Left forelimb (tissue), 1 donor: ENCODE measurements around the gene MAPK11.

Source experiments
- DNase-seq: peaks from one replicate; pipeline ENCODE4 v3.0.0-alpha.2; 2018; ENCODE audit warnings: low spot score

MAPK11 gene

GRCh38 chr22:50293441-50294318, 23.5 kb upstream of the MAPK11 start:
- no peak for DNase-seq

DNA sequence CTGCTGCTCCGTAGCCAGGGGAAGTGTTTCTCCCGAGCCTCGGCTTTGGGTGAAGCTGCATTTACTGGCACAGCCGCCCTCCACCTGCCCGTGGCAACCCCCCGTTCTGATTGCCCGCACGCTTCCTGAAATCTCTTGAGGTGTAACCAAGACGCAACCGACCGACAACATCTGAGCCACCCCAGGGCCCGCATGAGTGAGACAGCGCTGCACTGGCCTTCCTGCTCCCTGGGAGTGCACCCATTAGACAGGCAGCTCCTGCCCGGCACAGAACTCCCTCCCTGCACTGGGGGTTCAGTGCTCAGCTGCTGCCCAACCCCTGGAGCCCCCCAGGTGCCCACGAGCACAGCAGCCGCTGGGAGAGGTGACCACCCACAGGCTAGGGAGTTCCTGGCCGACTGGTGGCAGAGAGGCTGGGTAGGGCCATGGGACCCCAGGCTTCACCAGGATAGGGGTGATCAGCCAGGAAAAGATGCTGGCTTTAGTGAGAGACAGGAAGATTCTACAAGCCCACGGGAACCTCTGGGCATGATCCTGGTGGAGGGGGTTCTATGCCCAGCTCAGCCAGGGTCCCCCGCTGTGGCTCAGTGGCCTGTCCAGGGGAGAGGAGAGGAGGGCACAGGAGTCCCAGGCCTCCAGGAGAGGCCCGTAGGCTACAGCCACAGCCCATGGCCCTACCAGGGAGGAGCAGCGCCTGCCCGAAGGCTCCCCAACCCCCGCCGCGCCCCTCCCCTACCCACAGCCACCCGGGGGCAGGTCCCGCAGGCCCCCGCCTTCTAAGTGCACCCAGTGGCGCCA, 22.7 kb upstream of the MAPK11 start:
- DNase-seq = no peak

GRCh38 chr22:50289942-50290630, 19.9 kb upstream of the MAPK11 start:
- no peak for DNase-seq

GRCh38 chr22:50289151-50289941, 19.2 kb upstream of the MAPK11 start:
- DNase-seq = no peak

DNA sequence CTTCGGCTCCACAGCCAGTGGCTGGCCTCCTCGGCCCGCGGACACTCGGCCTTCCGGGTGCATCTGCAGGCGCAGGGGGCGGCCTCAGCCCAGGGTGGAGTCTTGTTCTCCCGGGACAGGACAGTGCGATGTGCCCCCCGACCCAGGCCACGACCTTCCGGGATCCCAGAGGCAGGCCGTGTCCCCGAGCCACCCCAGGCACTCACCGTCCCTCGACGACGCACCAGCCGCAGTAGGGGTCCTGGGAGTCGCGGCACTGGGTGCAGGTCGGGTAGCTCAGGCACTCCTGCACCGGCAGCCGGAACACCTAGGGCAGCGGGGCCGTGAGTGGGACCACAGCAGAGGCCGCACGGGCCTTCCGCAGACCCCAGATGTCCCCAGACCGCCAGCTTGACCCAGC, 17.6 kb upstream of the MAPK11 start:
- no peak for DNase-seq

DNA sequence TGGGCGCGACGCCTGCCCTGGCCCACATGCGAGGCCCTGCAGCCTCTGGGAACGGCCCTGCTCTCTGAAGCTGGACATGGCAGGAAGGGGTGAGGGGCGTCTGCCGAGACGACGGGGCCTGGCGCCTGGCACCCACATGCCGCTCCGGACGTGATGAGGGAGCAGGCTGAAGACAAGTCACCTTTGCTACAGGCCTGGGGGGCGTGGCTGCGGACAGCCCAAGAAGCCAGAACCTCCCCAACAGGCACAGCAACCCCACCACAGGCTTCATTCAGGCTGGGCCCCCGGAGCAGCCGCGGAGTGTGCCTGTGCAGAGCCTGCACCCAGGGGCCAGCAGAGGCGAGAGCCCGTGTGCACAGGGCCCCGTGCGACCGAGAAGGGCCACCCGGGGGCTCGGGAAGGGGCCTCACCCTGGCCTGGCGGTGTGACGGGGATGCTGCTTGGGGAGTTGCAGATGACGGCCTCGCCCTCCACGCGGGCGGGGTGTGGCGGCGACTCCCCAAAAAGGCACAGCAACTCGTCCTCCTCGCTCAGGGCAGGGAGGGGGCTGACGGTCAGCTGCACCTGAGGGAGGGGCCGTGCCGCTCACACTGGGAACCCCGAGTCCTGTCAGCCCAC, 16.6 kb upstream of the MAPK11 start:
- no peak for DNase-seq

- DNase-seq = no peak
Observed at GRCh38 chr22:50286275-50286674, 16.1 kb upstream of the MAPK11 start.

DNA sequence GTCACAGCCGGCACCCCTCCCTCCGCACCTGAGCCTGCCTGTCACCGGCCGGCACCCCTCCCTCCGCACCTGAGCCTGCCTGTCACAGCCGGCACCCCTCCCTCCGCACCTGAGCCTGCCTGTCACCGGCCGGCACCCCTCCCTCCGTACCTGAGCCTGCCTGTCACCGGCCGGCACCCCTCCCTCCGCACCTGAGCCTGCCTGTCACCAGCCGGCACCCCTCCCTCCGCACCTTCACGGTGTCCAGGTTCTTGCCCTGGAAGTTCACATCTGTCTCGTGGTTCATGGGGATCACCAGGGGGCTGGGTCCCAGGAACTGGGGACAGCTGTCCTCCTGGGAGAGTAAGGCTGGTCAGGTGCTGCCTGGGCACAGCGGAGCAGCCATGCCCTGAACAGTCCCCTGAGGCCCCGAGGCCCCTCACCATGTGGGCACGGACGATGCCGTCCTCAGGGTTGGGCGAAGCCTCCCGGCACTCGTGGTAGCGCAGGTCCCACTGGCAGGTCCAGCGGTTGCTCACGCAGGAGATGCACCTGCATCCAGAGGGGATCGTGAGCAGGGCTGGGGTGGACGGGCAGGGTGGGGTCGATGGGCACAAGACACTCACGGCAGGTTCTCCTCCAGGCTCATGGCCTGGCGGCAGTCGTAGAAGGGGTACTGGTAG, 15.5 kb upstream of the MAPK11 start:
- no peak for DNase-seq

- no peak for DNase-seq
Observed at GRCh38 chr22:50284479-50284878, 14.3 kb upstream of the MAPK11 start.

- no peak for DNase-seq
Observed at GRCh38 chr22:50283821-50284220, 13.6 kb upstream of the MAPK11 start.

GRCh38 chr22:50282361-50283155, 12.4 kb upstream of the MAPK11 start:
- DNase-seq = no peak

- DNase-seq = no peak
Observed at GRCh38 chr22:50281957-50282356, 11.8 kb upstream of the MAPK11 start.

DNA sequence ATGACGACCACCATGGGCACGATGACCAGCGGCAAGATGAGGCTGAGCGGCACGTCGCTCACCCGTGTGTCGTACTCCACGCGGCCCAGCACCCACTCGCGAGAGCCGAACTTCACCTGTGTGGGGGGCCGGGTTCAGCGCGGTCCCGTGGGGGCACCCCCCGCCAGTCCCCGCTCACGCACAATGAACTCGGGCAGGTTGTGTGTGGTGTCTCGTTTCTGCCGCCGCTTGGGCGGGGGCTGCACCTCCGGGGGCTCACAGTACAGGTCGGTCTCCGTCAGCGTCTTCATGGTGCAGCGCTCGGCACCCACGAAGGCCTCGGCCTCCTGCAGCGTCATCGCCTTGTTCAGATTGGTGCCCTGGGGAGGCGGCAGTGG, 11.2 kb upstream of the MAPK11 start:
- no peak for DNase-seq

DNA sequence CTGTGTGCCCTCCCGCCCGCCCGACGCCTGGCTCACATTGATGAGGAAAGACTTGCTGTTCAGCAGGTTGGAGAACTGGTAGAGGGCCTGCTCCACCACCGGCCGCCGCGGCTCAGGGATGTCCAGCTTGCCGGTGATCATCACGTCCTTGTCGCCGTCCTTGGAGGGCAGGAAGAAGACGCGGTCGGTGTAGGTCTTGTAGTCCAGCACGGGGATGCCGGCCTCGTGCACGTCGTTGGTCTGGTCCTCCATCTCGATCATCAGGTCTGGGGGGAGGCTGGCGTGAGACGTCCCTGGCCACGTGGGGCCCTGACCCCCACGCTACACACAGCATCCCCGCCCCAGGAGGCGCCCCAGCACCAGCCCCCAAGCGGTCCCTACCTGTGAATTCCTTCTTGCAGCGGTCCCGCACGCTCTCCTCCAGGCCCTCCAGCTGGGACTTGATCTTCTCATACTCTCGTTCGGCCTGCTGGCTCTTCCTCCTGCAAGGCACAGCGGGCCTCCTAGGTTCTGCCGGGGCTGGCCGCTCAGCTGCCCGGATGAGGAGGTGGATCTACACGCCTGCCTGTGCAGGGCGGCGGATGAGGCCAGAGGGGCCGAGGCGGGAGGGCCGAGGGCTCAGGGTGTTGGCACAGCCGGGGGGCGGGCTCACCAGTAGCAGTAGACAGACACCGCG, 10.7 kb upstream of the MAPK11 start:
- no peak for DNase-seq

- no peak for DNase-seq
Observed at GRCh38 chr22:50280022-50280707, 10.0 kb upstream of the MAPK11 start.

DNA sequence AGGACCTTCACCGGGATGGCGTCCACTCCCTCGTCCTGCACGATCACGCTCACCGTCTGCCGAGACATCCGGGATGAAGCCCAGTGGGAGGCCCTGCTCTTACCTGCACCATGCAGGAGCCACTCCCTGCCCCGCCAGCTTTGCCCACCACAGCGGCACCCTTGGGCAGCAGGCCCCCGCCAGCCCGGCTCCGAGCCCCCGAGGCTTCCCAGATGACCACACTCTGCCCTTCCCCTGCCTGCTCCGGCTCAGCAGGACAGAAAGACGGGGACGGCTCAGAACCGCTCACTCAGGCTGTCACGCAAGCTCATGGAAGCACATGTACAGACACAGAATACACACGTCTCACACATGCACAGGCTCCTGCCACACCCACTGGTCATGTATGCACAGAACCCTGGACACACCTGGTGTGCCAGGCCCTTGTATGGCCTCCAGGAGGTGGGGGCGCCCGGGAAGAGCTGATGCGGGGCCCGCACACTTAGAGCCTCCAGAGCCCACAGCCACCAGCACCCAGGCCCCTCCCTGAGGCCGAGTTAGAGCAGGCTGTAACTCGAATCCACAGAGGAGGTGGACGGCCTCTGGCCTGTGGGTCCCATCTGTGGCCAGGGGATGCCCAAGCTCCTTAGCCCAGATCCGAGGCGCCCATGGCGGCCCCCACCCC, 8.9 kb upstream of the MAPK11 start:
- no peak for DNase-seq

- no peak for DNase-seq
Observed at GRCh38 chr22:50278461-50278860, 8.3 kb upstream of the MAPK11 start.

DNA sequence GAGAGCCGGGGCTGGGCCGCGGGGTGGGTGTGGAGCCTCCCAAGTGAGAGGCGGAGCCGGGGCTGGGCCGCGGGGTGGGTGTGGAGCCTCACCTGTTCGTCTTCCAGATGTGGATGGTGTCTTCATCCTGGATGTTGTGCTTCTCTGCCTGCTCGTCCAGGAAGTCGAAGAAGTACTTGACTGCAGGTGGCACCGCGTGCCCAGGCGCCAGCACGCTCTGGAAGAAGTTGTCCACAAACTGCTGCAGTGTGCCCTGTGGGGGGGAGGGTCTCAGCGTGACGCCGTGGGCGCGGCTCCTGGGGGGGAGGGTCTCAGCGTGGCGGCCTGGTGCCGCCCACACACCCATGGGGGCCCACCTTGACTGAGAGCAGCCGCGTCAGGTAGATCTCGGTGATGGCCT, 7.6 kb upstream of the MAPK11 start:
- DNase-seq = no peak
